ENCODE results near the gene MRPS18A.

GRCh38 chr6:43657221-43657802, 30.3 kb downstream of the MRPS18A start:
- no peak for TF ChIP-seq YY1 (IDR thresholded peaks at IDR 0.05; ENCODE audit: insufficient read depth, insufficient read length)
- TF ChIP-seq ZNF274 (IDR thresholded peaks at IDR 0.05; ENCODE audit: low read depth, low read length), result no peak
